ENCODE data around the gene HTATSF1. TPM values are rescaled to one million over a fixed set of nuclear protein-coding genes. Genes with fewer than 3 reads are reported as not detected.

The HTATSF1 gene
- total RNA-seq, 1 donor from 2014 or later: 48.1 TPM

DNA sequence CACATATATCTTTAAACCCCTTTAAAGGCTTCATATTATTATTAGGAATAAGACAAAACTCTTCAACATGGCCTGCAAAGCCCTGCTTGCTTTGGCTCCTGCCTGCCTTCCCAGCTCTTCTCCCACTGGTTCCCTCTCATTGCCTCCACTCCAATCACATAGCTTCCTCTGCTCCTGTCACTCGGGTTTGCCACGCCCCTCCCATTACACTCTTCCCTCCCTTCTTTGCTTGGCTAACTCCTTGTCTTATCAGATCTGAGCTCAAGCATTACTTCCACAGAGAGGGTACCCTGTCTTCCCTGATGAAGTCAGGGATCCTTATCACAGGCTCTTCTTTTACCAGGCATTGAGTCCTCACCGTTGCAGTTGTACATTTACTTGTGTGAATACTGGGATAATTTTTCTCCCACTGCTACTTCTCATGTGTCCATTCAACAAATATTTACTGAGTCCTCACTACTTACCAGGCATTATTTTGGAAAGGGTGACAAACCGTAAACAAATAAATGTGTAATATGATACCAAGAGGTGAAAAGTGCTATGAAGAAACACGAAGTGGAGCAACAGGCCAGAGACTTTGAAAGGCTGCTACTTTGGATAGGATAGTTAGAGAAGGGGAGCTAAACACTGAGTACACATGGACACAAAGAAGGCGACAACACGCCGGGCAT, 31.4 kb downstream of the HTATSF1 start:
- no peak overlapping the region for H3K4me3 ChIP-seq (ENCODE audit: low read depth, low read length)
- TF ChIP-seq, protein P1, sequence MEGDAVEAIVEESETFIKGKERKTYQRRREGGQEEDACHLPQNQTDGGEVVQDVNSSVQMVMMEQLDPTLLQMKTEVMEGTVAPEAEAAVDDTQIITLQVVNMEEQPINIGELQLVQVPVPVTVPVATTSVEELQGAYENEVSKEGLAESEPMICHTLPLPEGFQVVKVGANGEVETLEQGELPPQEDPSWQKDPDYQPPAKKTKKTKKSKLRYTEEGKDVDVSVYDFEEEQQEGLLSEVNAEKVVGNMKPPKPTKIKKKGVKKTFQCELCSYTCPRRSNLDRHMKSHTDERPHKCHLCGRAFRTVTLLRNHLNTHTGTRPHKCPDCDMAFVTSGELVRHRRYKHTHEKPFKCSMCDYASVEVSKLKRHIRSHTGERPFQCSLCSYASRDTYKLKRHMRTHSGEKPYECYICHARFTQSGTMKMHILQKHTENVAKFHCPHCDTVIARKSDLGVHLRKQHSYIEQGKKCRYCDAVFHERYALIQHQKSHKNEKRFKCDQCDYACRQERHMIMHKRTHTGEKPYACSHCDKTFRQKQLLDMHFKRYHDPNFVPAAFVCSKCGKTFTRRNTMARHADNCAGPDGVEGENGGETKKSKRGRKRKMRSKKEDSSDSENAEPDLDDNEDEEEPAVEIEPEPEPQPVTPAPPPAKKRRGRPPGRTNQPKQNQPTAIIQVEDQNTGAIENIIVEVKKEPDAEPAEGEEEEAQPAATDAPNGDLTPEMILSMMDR (conservative IDR thresholded peaks at IDR 0.05; ENCODE audit: low read depth, low read length): no peak
- no peak for DNase-seq (ENCODE audit: low read depth)

DNA sequence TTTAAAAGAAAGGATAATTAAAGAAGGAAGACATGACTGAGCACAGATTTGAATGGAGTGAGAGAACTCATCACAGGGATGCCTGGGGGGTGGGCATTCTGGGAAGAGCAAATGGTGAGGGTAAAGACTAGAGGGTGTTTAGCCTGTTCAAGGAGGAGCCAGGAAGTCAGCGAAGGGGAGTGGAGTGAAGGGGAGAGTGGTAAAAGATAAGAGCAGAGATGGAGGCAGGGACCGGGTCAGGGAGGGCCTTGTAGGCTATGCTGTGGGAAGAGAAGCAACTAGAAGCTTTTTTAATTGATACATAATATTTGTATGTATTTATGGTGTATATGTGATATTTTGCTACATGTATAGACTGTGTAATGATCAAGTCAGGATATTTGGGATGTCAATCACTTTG, 32.4 kb downstream of the HTATSF1 start:
- DNase-seq (ENCODE audit: low read depth): no peak
- H3K4me3 ChIP-seq (ENCODE audit: low read depth, low read length): no peak overlapping the region
- TF ChIP-seq, protein P1 (conservative IDR thresholded peaks at IDR 0.05; ENCODE audit: low read depth, low read length): no peak

DNA sequence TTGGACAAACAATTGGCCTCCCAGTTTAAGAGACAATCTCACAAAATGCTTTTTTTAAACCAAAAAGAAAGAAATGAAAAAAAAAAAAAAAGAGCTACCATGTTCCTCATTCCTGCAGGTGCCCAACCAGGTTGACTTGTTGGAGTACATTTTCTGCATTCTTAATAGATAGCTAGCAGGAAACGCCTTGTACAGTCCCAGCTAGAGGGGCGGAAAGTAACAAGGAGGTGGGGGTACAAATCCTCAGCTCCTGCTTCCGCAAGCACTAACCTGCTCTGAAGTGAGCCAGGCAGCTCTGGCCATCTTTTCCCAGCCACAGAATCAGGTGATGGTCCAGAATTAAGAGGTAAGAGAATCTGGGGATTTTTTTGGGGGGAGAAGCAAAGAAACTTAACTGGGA, 34.6 kb downstream of the HTATSF1 start, which contains the start of gene VGLL1:
Gene VGLL1 (plus strand): TSS at position 265 of the 400 bp plus-strand sequence. CDS start 3,806 bp downstream, outside the sequence.
- no peak for DNase-seq (ENCODE audit: low read depth)
- H3K4me3 ChIP-seq (ENCODE audit: low read depth, low read length): no peak within 1 kb of the TSS
- TF ChIP-seq, protein P1 (conservative IDR thresholded peaks at IDR 0.05; ENCODE audit: low read depth, low read length): no peak

DNA sequence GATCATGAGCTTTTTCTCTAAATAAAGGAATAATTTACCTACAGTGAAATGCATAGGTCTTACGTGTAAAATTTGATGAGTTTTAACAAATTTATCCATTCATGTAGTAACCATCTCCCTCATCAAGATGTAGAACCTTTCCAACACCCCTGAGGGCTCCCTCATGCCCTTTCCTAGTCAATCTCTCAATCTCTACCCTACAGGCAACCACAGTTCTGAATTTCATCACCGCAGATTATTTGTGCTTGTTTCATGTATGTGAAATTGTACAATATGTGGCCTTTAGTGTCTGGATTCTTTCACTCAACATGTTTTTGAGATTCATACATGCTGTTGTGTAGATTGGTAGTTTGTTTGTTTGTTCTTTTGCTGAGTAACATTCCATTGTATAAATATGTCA, 36.7 kb downstream of the HTATSF1 start:
- DNase-seq (ENCODE audit: low read depth): no peak
- H3K4me3 ChIP-seq (ENCODE audit: low read depth, low read length): no peak overlapping the region
- TF ChIP-seq, protein P1 (conservative IDR thresholded peaks at IDR 0.05; ENCODE audit: low read depth, low read length): no peak

DNA sequence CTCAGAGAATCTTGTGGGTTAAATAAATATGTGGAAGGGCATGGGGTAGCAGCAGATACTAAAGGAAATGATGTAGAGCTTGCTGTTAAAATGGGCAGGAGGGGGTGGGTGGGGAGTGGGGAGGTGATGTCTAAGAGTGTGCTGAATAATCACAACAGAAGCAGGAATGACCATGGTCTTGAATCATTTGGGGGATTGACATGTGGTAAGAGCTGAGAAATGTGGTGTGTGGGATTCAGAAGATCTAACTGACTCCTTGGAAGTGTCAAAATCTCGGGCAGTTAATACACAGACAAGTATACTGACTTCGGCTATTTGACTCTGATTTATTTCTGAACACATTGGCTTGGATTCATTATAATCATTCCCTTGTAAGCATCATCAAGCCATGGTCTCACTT, 41.4 kb downstream of the HTATSF1 start:
- H3K4me3 ChIP-seq (ENCODE audit: low read depth, low read length): no peak overlapping the region
- no peak for DNase-seq (ENCODE audit: low read depth)
- TF ChIP-seq, protein P1 (conservative IDR thresholded peaks at IDR 0.05; ENCODE audit: low read depth, low read length): no peak

DNA sequence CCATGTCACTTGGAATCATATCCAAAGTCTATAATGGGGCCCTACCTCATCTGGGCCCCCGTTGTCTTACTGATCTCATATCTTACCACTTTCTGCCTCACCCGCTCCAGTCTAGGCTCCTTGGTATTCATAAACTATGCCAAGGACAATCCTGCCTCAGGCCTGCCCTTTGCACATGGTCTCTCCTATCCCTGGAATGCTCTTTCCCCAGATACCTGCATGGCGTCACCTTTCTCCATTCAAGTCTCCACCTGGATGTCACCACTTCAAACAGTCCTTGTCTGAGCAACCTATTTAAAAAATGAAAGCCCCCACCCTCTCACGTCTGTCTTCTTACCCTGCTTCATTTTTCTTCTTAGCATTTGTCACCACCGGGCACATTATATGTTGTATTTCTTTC, 42.8 kb downstream of the HTATSF1 start:
- no peak overlapping the region for H3K4me3 ChIP-seq (ENCODE audit: low read depth, low read length)
- DNase-seq (ENCODE audit: low read depth): no peak
- TF ChIP-seq, protein P1 (conservative IDR thresholded peaks at IDR 0.05; ENCODE audit: low read depth, low read length): no peak

DNA sequence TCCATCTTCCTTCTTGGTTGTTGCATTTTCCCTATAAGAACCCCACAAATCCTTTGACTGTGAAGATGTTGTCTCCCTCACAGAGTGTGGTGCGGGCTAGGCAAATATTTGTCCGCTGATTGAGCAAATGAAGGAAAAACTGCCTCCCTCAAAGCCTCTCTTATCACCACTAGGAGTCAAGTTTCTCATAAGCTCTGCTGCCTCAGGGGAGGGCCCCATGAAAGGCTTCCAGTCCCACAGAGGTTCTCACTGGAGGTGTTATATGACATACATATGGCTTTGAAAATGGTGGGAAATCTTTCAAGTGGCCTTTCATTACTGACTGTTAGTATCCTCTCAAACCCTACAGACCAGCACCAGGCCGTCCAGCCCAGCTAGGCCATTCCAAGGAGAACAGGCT, 43.9 kb downstream of the HTATSF1 start:
- DNase-seq (ENCODE audit: low read depth): no peak
- no peak overlapping the region for H3K4me3 ChIP-seq (ENCODE audit: low read depth, low read length)
- TF ChIP-seq, protein P1 (conservative IDR thresholded peaks at IDR 0.05; ENCODE audit: low read depth, low read length): no peak
